T-helper 9 cell (primary cell): ENCODE results near the gene NEK10.
"Not testable (repeated sequence)": the region's sequence is repeated elsewhere in the genome, so short reads cannot be mapped to it uniquely, and the experiment has no call there.

ENCODE experiments used
- DNase-seq: peaks from one replicate; pipeline ENCODE4 v3.0.0-alpha.2; 2020

The NEK10 gene

GRCh38 chr3:27353221-27353620 lies 16.0 kb downstream of the NEK10 start:
- DNase-seq, result no peak

GRCh38 chr3:27352047-27352446 lies 17.1 kb downstream of the NEK10 start:
- no peak for DNase-seq

GRCh38 chr3:27349832-27350231 lies 19.4 kb downstream of the NEK10 start:
- DNase-seq, result no peak

GRCh38 chr3:27345959-27346865 lies 23.0 kb downstream of the NEK10 start:
- DNase-seq, result no peak

GRCh38 chr3:27345493-27345892 lies 23.7 kb downstream of the NEK10 start:
- no peak for DNase-seq

GRCh38 chr3:27345045-27345444 lies 24.1 kb downstream of the NEK10 start:
- no peak for DNase-seq

- no peak for DNase-seq
Measured at GRCh38 chr3:27344192-27344591, 25.0 kb downstream of the NEK10 start.

- DNase-seq, result no peak
Measured at GRCh38 chr3:27342267-27342666, 26.9 kb downstream of the NEK10 start.

GRCh38 chr3:27340534-27340933 lies 28.6 kb downstream of the NEK10 start:
- DNase-seq, result no peak

GRCh38 chr3:27335571-27335970 lies 33.6 kb downstream of the NEK10 start:
- DNase-seq, result no peak

- no peak for DNase-seq
Measured at GRCh38 chr3:27333843-27334242, 35.3 kb downstream of the NEK10 start.

- not testable (repeated sequence) for DNase-seq
Measured at GRCh38 chr3:27328982-27329762, 40.0 kb downstream of the NEK10 start.

- no peak for DNase-seq
Measured at GRCh38 chr3:27326629-27327545, 42.3 kb downstream of the NEK10 start.

GRCh38 chr3:27326202-27326601 lies 43.0 kb downstream of the NEK10 start:
- no peak for DNase-seq

- no peak for DNase-seq
Measured at GRCh38 chr3:27325419-27325818, 43.8 kb downstream of the NEK10 start.

GRCh38 chr3:27324686-27325085 lies 44.5 kb downstream of the NEK10 start:
- no peak for DNase-seq

GRCh38 chr3:27323087-27323570 lies 46.1 kb downstream of the NEK10 start:
- DNase-seq, result no peak

- DNase-seq, result no peak
Measured at GRCh38 chr3:27322634-27323033, 46.5 kb downstream of the NEK10 start.

GRCh38 chr3:27319847-27320526 lies 49.2 kb downstream of the NEK10 start:
- no peak for DNase-seq

GRCh38 chr3:27319304-27319703 lies 49.9 kb downstream of the NEK10 start:
- DNase-seq, result no peak

GRCh38 chr3:27317096-27317495 lies 52.1 kb downstream of the NEK10 start:
- DNase-seq, result no peak

- DNase-seq, result no peak
Measured at GRCh38 chr3:27315003-27315402, 54.2 kb downstream of the NEK10 start.
